Testis (tissue), 3 donors: ENCODE results near the gene PDLIM7. TPM values are rescaled to one million over a fixed set of nuclear protein-coding genes. Genes with fewer than 3 reads are reported as not detected.

ENCODE experiments used
- DNase-seq: peaks from one replicate; pipeline ENCODE4 v3.0.0-alpha.2; 2019
- H3K27ac ChIP-seq, 2 donors: fragments of 200-600 bp; sonication (generic); one replicate each; pipeline ENCODE4 v1.5.1; 2019
- H3K27me3 ChIP-seq: fragments of 200-600 bp; sonication (generic); one replicate; pipeline ENCODE4 v1.5.1; 2019
- H3K36me3 ChIP-seq: fragments of 200-600 bp; sonication (generic); one replicate; pipeline ENCODE4 v1.5.1; 2017; ENCODE audit warnings: low read depth; ENCODE audit errors: missing control alignments
- H3K4me1 ChIP-seq: fragments of 200-600 bp; sonication (generic); one replicate; pipeline ENCODE4 v1.5.1; 2019
- H3K4me3 ChIP-seq, 2 donors: fragments of 200-600 bp; sonication (generic); one replicate each; pipeline ENCODE4 v1.5.1; 2017 to 2019
- H3K9me3 ChIP-seq: fragments of 200-600 bp; sonication (generic); one replicate; pipeline ENCODE4 v1.5.1; 2017
- CTCF ChIP-seq, 3 experiments: fragments of 450-650 bp in 2 of 3; fragments of 200-600 bp in 1 of 3; sonication (generic) in 1 of 3; IDR thresholded peaks; one replicate each; pipeline ENCODE4 v1.5.1; 2016 to 2019; ENCODE audit warnings: antibody characterized with exemption in 3 of 3, mild to moderate bottlenecking in 2 of 3, moderate library complexity in 1 of 3
- POLR2A ChIP-seq: fragments of 450-650 bp; IDR thresholded peaks from one replicate; pipeline ENCODE4 v1.6.1; 2017; ENCODE audit warnings: antibody characterized with exemption, mild to moderate bottlenecking, moderate library complexity
- WGBS, 2 donors: methylation state at CpG; one replicate each; pipeline ENCODE4 v1.1.5; 2018; 5-methylcytosine and 5-hydroxymethylcytosine counted together
- intact Hi-C: fragments of 100-400 bp; cut with DNase I; formaldehyde crosslinking; loops from one replicate; pipeline ENCODE4 v1.15.1; 2023; ENCODE audit warnings: low total_unique reads
- polyA plus RNA-seq: library from polyadenylated mRNA; stranded (reverse); fragments of 350-450 nt; fragmentation: Illumina TruSeq; extraction: RNeasy Lipid Tissue Mini Kit (QIAGEN cat#74804); gene quantifications from one replicate; pipeline ENCODE4 v1.2.3, GENCODE V29; 2014; ENCODE audit warnings: low read depth, low replicate concordance; ENCODE audit not compliant: insufficient read depth
- total RNA-seq, 2 donors: library from RNA; depleted of rRNA; stranded (reverse); fragments of >200 nt; gene quantifications; one replicate each; pipeline ENCODE4 v1.2.3, GENCODE V29; 2016

The PDLIM7 gene
- total and polyA plus RNA-seq, 3 donors from 2014 or later: 72.2 to 118 (median 90.5) TPM

GRCh38 chr5:177456591-177456964 is 40.8 kb downstream of the PDLIM7 start:
- 16 to 17% methylated on average over 12 of the region's 12 CpGs for WGBS, 2 donors
- Histone ChIP-seq H3K4me1 (peaks cover 14% of the 10 kb centered on the region), H3K36me3 (no peaks in the 10 kb centered on the region), H3K9me3 (no peaks in the 10 kb centered on the region), H3K27ac (no peak overlapping the region), H3K27me3 (no peaks in the 10 kb centered on the region), H3K4me3 (peak overlapping the region in 1 of 2 donors; percentile 66)
- no peak for DNase-seq
- no peak for TF ChIP-seq POLR2A
- no peak for TF ChIP-seq CTCF (IDR thresholded peaks at IDR 0.05)
- intact Hi-C loops: loop anchor here (5.0 kb wide), 1 partner anchor 54 kb away; the partner anchor contains the start of gene PFN3

DNA sequence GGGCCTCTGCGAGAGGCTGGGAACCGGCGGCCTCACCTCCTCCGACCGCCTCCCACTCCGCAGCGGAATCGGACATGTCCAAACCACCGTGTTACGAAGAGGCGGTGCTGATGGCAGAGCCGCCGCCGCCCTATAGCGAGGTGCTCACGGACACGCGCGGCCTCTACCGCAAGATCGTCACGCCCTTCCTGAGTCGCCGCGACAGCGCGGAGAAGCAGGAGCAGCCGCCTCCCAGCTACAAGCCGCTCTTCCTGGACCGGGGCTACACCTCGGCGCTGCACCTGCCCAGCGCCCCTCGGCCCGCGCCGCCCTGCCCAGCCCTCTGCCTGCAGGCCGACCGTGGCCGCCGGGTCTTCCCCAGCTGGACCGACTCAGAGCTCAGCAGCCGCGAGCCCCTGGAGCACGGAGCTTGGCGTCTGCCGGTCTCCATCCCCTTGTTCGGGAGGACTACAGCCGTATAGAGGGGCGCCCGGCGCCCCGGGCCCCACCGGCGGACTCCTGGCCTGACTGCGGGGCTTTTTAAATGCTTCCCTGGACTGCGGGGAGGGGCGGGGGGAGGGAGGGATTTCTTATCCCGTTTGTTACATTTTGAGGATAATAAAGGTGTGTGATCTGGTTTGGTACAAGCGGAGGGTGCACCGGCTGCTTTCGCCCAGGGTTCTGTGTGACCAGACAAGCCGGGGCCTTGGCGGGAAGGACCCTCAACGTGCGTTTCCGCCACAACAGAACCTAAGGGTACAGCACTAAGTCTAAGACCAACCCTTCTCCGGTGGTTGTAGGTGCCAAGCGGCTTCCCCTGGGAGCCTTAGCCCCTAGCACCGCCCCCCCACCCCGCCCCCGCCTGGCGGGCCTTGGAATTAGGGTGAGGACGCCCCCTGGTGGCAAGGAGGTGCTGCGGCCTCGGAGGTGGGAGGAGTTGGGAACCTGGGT is 41.5 kb downstream of the PDLIM7 start:
- H3K9me3 ChIP-seq: no peaks in the 10 kb centered on the region
- H3K27me3 ChIP-seq: no peaks in the 10 kb centered on the region
- peaks cover 14% of the 10 kb centered on the region for H3K4me1 ChIP-seq
- H3K36me3 ChIP-seq: no peaks in the 10 kb centered on the region
- H3K27ac ChIP-seq: peak overlapping the region; percentile 21 to 64
- peak; percentile 97 for DNase-seq
- intact Hi-C loops: loop anchor here (5.0 kb wide), 1 partner anchor 54 kb away; the partner anchor contains the start of gene PFN3
- 0% methylated on average over 6 to 67 of the region's 76 CpGs for WGBS, 2 donors
- peak; percentile 68 to 97 (median 88) for TF ChIP-seq CTCF (IDR thresholded peaks at IDR 0.05)
- TF ChIP-seq POLR2A: no peak
- H3K4me3 ChIP-seq: peak overlapping the region; percentile 58 to 66

DNA sequence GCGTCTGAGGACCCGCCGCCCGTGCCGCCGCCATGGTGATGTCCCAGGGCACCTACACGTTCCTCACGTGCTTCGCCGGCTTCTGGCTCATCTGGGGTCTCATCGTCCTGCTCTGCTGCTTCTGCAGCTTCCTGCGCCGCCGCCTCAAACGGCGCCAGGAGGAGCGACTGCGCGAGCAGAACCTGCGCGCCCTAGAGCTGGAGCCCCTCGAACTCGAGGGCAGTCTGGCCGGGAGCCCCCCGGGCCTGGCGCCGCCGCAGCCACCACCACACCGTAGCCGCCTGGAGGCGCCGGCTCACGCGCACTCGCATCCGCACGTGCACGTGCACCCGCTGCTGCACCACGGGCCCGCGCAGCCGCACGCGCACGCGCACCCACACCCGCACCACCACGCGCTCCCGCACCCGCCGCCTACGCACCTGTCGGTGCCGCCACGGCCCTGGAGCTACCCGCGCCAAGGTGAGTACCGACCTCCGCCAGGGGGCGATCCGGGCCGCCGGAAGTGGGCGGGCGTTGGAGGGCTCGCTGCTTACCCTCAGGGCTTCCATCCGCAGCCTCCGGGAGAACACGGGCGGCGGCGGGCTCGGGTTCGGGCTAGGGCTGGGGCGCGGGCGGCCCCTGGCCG is 42.3 kb downstream of the PDLIM7 start:
- H3K36me3 ChIP-seq: no peaks in the 10 kb centered on the region
- H3K27me3 ChIP-seq: no peaks in the 10 kb centered on the region
- peak overlapping the region; percentile 55 to 64 for H3K27ac ChIP-seq
- intact Hi-C loops: loop anchor here (5.0 kb wide), 1 partner anchor 53 kb away; the partner anchor contains the start of gene PFN3
- H3K4me3 ChIP-seq: peak overlapping the region; percentile 58 to 66
- H3K9me3 ChIP-seq: no peaks in the 10 kb centered on the region
- WGBS, 2 donors: 0% methylated on average over 28 of the region's 80 CpGs; no CpG with 5 or more reads in 1 of the 2 donors
- peak; percentile 43 to 85 (median 78) for TF ChIP-seq CTCF (IDR thresholded peaks at IDR 0.05)
- TF ChIP-seq POLR2A: no peak
- peak; percentile 84 for DNase-seq
- peaks cover 14% of the 10 kb centered on the region for H3K4me1 ChIP-seq

DNA sequence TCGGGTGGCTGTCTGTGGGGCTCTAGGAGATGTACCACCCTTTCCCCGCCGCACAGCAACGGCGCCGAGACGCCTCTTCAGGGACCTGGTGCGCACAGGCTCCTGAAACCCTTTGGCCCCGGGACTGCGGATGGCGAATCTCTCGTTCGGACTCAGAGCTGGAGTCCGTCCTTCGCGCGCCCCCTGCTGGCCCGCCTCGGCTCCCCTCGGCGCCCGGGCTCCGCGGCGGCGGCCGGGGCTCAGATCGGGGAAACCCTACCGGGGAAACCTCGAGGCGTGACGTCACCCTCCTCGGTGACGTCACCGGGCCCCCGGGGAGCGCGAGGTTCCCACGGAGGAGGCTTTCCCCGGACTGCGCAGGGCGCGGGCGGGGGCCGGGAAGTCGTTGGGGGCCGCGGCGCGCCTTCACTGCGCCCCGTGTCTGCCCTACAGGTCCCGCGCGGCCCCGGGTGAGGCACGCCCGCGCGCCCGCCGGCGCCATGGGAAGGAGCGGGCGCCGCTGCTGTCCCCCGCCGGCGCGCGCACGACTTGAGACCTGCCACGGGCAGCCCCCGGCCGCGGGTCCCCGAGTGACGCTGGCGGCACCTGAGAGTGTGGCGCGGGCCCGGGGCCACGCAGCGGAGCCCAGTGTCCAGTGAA is 42.9 kb downstream of the PDLIM7 start:
- Histone ChIP-seq H3K36me3 (no peaks in the 10 kb centered on the region), H3K27ac (peak overlapping the region; percentile 24 to 55), H3K9me3 (no peaks in the 10 kb centered on the region), H3K27me3 (no peaks in the 10 kb centered on the region), H3K4me3 (peak overlapping the region; percentile 58 to 66), H3K4me1 (peaks cover 14% of the 10 kb centered on the region)
- 0 to 3% methylated on average over 8 to 71 of the region's 84 CpGs for WGBS, 2 donors
- TF ChIP-seq CTCF (IDR thresholded peaks at IDR 0.05): peak; percentile 91 to 99 (median 98)
- TF ChIP-seq POLR2A: no peak
- intact Hi-C loops: loop anchor here (5.0 kb wide), 1 partner anchor 52 kb away; the partner anchor contains the start of gene PFN3
- peak; percentile 93 for DNase-seq
